PC-9 (cell line): ENCODE measurements around the gene NUP85.

Experiments
- CTCF ChIP-seq: fragments of 200-600 bp; sonication (generic); conservative IDR thresholded peaks from 2 replicates; pipeline ENCODE4 v1.6.1; 2017; ENCODE audit warnings: mixed run types, antibody characterized with exemption, mild to moderate bottlenecking, moderate library complexity
- EZH2 ChIP-seq: fragments of 200-600 bp; sonication (generic); IDR thresholded peaks from 2 replicates; pipeline ENCODE4 v1.8.0; 2017; ENCODE audit warnings: antibody characterized with exemption, low read depth

- TF ChIP-seq CTCF (no peak), EZH2 (no peak)
Measured at GRCh38 chr17:75241143-75241430, 35.6 kb downstream of the NUP85 start.
